Measurements from ENCODE around the gene SLC10A7. TPM values are rescaled to one million over a fixed set of nuclear protein-coding genes. Genes with fewer than 3 reads are reported as not detected.
A peak's percentile ranks its signal among the peaks of the same experiment; 100 is the strongest.

SLC10A7 gene
- total and polyA plus RNA-seq, 4 donors = 7.3 to 25.6 (median 15.5) TPM

DNA sequence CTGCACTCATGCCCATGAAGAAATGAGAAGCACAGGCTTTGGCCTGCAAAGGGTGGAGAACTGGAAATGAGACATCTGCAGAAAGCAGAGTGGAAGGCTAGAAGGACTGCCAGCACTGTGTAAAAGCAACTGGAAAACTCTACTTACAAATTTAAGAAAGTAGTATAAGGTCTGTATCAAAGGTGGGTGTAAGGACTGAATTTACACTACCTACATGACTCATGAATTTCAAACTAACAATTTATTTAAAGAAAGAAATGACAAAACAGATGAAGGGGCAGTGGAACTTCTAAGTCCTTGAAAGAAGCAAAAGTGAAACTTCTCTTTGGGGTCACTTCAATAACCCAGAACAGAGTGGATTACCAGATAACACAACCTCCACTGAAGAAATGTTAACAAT is 71.2 kb downstream of the SLC10A7 start:
- no peak for DNase-seq (ENCODE audit: low read depth in 4 of 6, low spot score in 6 of 6)
- Histone ChIP-seq H3K4me1 (ENCODE audit: control insufficient read depth, insufficient read depth, low read length) (no peaks in the 10 kb centered on the region), H3K36me3 (ENCODE audit: control insufficient read depth, insufficient read depth, low read length) (no peaks in the 10 kb centered on the region), H3K27ac (ENCODE audit: low read depth, low read length) (no peak overlapping the region), H3K9me3 (ENCODE audit: control insufficient read depth, insufficient read depth, low read length) (peaks cover 3% of the 10 kb centered on the region), H3K4me3 (ENCODE audit: low read depth, low read length) (no peak overlapping the region), H3K27me3 (ENCODE audit: control insufficient read depth, insufficient read depth, low read length) (no peaks in the 10 kb centered on the region)

DNA sequence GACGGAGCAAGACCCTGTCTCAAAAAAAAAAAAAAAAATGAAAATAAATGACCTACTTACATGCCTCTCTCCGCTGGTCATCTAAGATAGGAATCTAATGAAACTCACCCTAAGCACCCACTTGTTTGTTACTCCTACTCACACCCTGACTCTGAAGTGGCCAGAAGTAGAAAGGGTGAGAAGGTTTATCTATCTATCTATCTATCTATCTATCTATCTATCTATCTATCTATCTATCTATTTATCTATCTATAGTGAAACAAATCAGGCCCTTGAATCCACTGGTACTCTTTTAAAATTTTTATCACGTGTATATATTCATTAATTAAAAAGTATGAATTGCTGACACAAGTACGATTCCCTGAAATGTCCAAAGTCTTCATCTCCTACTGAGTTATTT is 75.2 kb downstream of the SLC10A7 start:
- no peak overlapping the region for H3K27ac ChIP-seq (ENCODE audit: low read depth, low read length)
- peaks cover 2% of the 10 kb centered on the region for H3K36me3 ChIP-seq (ENCODE audit: control insufficient read depth, insufficient read depth, low read length)
- H3K27me3 ChIP-seq (ENCODE audit: control insufficient read depth, insufficient read depth, low read length) = no peaks in the 10 kb centered on the region
- no peak overlapping the region for H3K4me3 ChIP-seq (ENCODE audit: low read depth, low read length)
- no peaks in the 10 kb centered on the region for H3K4me1 ChIP-seq (ENCODE audit: control insufficient read depth, insufficient read depth, low read length)
- peaks cover 4% of the 10 kb centered on the region for H3K9me3 ChIP-seq (ENCODE audit: control insufficient read depth, insufficient read depth, low read length)
- WGBS (ENCODE audit: insufficient coverage) = no CpG with 5 or more reads among the region's 4 CpGs
- DNase-seq (ENCODE audit: low read depth in 4 of 6, low spot score in 6 of 6) = no peak

DNA sequence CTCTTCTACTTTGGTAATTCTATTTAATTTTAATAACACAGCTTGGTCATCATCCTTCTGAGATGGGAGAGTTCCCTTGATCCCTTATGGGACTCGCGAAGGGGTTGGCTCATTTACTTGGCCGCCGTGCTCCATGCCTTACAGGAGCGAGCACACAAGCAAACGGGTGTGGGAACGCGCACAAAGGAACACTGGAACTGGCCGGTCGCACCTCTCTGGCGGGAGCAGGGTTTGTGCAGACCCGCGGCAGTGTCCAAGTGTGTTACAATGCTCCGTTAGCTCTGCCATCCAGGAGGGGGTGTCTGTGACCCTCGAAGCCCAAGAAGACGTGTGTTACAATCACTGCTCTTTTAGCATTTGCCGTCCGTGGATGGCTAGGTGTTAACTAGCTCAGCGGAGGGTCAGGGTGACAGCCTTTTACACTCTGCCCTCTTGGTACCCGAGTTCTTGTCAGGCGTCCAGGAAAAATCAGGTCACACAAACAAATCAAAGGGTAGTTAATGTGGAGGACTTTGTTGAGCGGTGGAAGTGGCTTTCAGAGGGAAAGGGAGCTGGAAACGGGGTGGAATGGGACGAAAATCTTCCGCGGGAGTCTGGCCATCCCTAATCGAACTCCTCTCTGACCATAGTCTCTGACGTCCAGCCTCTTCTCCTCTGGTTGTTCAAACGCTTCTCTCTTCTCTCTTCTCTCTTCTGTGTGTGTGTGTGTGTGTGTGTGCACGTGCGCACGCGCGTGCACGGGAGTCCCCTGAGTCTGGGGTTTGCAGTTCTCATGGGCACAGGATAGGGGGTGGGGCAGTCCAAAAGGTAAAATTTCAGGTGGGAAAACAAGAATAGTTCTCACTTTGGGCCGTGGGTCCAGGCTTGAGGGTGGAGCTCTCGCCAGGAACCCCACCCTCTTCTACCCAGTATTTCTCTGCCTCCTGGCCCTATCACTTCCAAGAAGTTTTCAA is 76.3 kb downstream of the SLC10A7 start:
- WGBS (ENCODE audit: insufficient coverage) = 95% methylated on average over 25 of the region's 37 CpGs
- Histone ChIP-seq H3K4me3 (ENCODE audit: low read depth, low read length) (no peak overlapping the region), H3K4me1 (ENCODE audit: control insufficient read depth, insufficient read depth, low read length) (no peaks in the 10 kb centered on the region), H3K9me3 (ENCODE audit: control insufficient read depth, insufficient read depth, low read length) (peaks cover 1% of the 10 kb centered on the region), H3K27me3 (ENCODE audit: control insufficient read depth, insufficient read depth, low read length) (no peaks in the 10 kb centered on the region), H3K27ac (ENCODE audit: low read depth, low read length) (no peak overlapping the region), H3K36me3 (ENCODE audit: control insufficient read depth, insufficient read depth, low read length) (peaks cover 2% of the 10 kb centered on the region)
- no peak for DNase-seq (ENCODE audit: low read depth in 4 of 6, low spot score in 6 of 6)

DNA sequence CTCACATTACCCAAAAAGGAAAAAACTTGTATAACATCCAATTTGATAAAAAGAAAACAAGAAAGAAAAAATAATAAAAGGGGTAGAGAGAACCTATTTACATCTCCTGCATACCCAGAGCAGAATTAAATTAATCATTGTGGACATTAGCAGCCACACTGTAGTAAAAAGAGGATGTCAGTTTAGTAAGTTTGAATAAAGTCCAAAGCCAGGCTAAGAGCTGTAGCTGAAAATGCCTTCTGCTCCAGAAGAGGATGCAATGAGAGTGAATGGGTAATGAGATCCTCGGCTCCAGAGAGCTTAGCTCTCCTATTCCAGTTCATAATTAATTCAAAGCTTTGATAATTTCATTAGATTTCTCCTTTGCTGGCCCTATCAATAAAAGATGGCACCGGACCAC is 78.2 kb downstream of the SLC10A7 start:
- H3K4me3 ChIP-seq (ENCODE audit: low read depth, low read length) = no peak overlapping the region
- H3K27ac ChIP-seq (ENCODE audit: low read depth, low read length) = no peak overlapping the region
- H3K36me3 ChIP-seq (ENCODE audit: control insufficient read depth, insufficient read depth, low read length) = peaks cover 2% of the 10 kb centered on the region
- WGBS (ENCODE audit: insufficient coverage) = no CpG with 5 or more reads among the region's 2 CpGs
- H3K27me3 ChIP-seq (ENCODE audit: control insufficient read depth, insufficient read depth, low read length) = no peaks in the 10 kb centered on the region
- DNase-seq (ENCODE audit: low read depth in 4 of 6, low spot score in 6 of 6) = peak in 2 of 6 donors; percentile 12 to 17
- H3K4me1 ChIP-seq (ENCODE audit: control insufficient read depth, insufficient read depth, low read length) = no peaks in the 10 kb centered on the region
- H3K9me3 ChIP-seq (ENCODE audit: control insufficient read depth, insufficient read depth, low read length) = peaks cover 1% of the 10 kb centered on the region

DNA sequence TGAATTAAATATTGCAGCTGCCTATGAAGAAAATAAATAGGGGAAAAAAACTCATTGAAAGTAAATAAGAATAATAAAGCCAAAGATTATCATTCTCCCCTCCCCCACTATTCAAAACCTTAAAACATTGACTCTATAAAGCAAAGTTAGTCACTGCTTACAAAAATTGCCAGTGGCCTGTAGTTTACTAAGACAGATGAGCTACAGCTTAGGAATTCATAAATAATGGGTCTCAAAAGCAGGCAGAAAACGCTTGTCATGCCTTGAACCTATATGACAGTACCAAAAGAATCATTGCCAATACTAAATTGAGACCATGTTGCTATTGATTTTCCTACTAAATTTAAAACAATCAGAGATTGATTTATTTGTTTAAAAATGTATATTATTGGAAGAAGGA is 78.9 kb downstream of the SLC10A7 start:
- peaks cover 1% of the 10 kb centered on the region for H3K9me3 ChIP-seq (ENCODE audit: control insufficient read depth, insufficient read depth, low read length)
- no CpG with 5 or more reads among the region's 1 CpG for WGBS (ENCODE audit: insufficient coverage)
- H3K27me3 ChIP-seq (ENCODE audit: control insufficient read depth, insufficient read depth, low read length) = no peaks in the 10 kb centered on the region
- no peak overlapping the region for H3K27ac ChIP-seq (ENCODE audit: low read depth, low read length)
- H3K4me1 ChIP-seq (ENCODE audit: control insufficient read depth, insufficient read depth, low read length) = no peaks in the 10 kb centered on the region
- peaks cover 2% of the 10 kb centered on the region for H3K36me3 ChIP-seq (ENCODE audit: control insufficient read depth, insufficient read depth, low read length)
- no peak overlapping the region for H3K4me3 ChIP-seq (ENCODE audit: low read depth, low read length)
- no peak for DNase-seq (ENCODE audit: low read depth in 4 of 6, low spot score in 6 of 6)

DNA sequence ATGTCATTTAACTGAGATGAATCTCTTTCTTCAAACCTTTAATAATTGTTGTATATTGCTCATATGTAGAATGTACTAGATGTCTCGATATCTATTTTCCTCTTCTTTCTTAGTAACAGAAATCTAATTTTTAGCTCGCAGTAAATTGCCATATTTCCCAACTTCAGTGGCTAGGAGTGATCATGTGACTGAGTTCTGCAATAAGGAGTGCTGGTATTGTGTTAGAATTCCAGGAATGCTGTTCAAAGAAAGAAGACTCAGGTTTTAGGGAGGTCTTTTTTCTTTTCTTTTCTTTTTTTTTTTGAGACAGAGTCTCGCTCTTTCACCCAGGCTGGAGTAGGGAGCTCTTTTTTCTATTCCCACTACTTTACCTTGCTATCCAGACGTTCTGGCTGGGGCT is 81.7 kb downstream of the SLC10A7 start:
- no peak for DNase-seq (ENCODE audit: low read depth in 4 of 6, low spot score in 6 of 6)
- Histone ChIP-seq H3K27me3 (ENCODE audit: control insufficient read depth, insufficient read depth, low read length) (no peaks in the 10 kb centered on the region), H3K4me3 (ENCODE audit: low read depth, low read length) (no peak overlapping the region), H3K4me1 (ENCODE audit: control insufficient read depth, insufficient read depth, low read length) (no peaks in the 10 kb centered on the region), H3K9me3 (ENCODE audit: control insufficient read depth, insufficient read depth, low read length) (peaks cover under 1% of the 10 kb centered on the region), H3K27ac (ENCODE audit: low read depth, low read length) (no peak overlapping the region), H3K36me3 (ENCODE audit: control insufficient read depth, insufficient read depth, low read length) (no peaks in the 10 kb centered on the region)
- WGBS (ENCODE audit: insufficient coverage) = no CpG with 5 or more reads among the region's 4 CpGs

DNA sequence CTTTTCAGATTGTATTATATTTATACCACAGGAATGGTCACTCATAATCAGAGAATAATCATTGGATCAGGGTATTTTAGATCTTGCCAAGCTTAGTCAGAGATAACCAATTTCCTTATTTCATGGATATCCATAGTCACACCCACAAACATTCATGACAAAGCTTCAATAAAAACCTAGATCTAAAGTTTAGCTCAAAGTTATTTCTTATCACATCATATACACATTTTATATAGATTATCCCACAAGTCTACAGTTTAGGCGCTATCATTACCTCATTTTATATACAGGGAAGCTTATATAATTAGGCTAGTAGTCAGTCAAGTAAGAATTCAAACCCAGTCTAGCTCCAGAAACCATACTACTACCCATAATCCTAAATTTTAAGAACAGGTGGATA is 82.3 kb downstream of the SLC10A7 start:
- whole genome bisulfite sequencing (ENCODE audit: insufficient coverage) = no CpG with 5 or more reads among the region's 1 CpG
- Histone ChIP-seq H3K4me1 (ENCODE audit: control insufficient read depth, insufficient read depth, low read length) (no peaks in the 10 kb centered on the region), H3K9me3 (ENCODE audit: control insufficient read depth, insufficient read depth, low read length) (no peaks in the 10 kb centered on the region), H3K36me3 (ENCODE audit: control insufficient read depth, insufficient read depth, low read length) (no peaks in the 10 kb centered on the region), H3K4me3 (ENCODE audit: low read depth, low read length) (no peak overlapping the region), H3K27ac (ENCODE audit: low read depth, low read length) (no peak overlapping the region), H3K27me3 (ENCODE audit: control insufficient read depth, insufficient read depth, low read length) (no peaks in the 10 kb centered on the region)
- no peak for DNase-seq (ENCODE audit: low read depth in 4 of 6, low spot score in 6 of 6)

DNA sequence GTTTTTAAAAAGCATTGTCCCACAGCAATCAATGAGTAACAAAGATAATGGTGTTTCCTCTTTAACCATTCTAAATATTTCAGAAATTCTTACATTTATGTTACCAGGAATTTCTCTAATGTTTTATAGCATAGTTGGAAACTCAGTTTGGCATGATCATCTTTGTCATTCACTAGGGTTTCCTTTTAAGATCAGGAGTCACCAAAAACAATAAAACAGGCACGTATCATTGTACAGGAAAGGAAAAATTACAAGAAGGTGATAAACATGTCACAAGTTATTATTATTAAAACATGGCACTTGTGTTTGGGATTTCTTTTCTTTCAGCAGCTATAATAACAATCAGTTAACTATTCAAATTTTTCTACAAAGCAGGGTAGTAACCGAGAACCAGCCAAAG is 84.0 kb downstream of the SLC10A7 start:
- Histone ChIP-seq H3K36me3 (ENCODE audit: control insufficient read depth, insufficient read depth, low read length) (no peaks in the 10 kb centered on the region), H3K9me3 (ENCODE audit: control insufficient read depth, insufficient read depth, low read length) (no peaks in the 10 kb centered on the region), H3K27ac (ENCODE audit: low read depth, low read length) (no peak overlapping the region), H3K4me3 (ENCODE audit: low read depth, low read length) (no peak overlapping the region), H3K27me3 (ENCODE audit: control insufficient read depth, insufficient read depth, low read length) (no peaks in the 10 kb centered on the region), H3K4me1 (ENCODE audit: control insufficient read depth, insufficient read depth, low read length) (no peaks in the 10 kb centered on the region)
- WGBS (ENCODE audit: insufficient coverage) = no CpG with 5 or more reads among the region's 2 CpGs
- no peak for DNase-seq (ENCODE audit: low read depth in 4 of 6, low spot score in 6 of 6)

DNA sequence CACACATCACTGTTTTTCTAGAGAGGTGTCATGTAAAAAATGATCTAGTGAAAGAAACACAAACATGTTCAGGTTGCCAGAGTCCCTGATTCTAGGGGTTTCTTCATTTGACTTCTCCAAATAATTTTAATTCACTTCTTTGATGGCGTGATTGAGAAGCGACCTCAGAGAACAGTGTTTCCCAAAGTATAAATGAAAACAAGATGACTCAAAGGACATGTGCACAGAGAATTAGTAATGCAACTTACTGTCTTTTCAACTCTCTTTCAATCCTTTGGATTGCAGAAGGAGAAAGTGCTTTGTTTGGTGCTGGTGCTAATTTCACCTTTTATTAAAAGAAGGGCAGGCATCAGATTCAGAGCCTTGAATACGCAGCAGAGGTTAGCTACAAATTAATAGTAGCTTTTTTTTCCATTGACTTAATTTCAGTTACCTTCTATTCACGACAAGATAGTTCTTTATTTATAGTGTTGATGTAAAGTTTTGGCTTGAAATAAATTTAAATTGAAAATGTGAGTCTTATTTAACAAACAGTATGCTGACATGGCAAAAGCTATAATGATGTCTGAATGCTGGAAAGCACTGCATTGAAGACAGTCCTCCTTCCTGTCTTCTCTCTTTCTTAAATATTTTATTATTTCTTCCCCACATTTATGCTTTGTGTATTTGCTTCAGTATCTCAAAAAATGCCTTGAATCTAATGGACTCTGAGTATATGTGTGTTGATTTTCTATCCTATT is 85.1 kb downstream of the SLC10A7 start:
- Histone ChIP-seq H3K27me3 (ENCODE audit: control insufficient read depth, insufficient read depth, low read length) (no peaks in the 10 kb centered on the region), H3K27ac (ENCODE audit: low read depth, low read length) (no peak overlapping the region), H3K36me3 (ENCODE audit: control insufficient read depth, insufficient read depth, low read length) (no peaks in the 10 kb centered on the region), H3K9me3 (ENCODE audit: control insufficient read depth, insufficient read depth, low read length) (no peaks in the 10 kb centered on the region), H3K4me1 (ENCODE audit: control insufficient read depth, insufficient read depth, low read length) (no peaks in the 10 kb centered on the region), H3K4me3 (ENCODE audit: low read depth, low read length) (no peak overlapping the region)
- no CpG with 5 or more reads among the region's 4 CpGs for WGBS (ENCODE audit: insufficient coverage)
- DNase-seq (ENCODE audit: low read depth in 4 of 6, low spot score in 6 of 6) = no peak

DNA sequence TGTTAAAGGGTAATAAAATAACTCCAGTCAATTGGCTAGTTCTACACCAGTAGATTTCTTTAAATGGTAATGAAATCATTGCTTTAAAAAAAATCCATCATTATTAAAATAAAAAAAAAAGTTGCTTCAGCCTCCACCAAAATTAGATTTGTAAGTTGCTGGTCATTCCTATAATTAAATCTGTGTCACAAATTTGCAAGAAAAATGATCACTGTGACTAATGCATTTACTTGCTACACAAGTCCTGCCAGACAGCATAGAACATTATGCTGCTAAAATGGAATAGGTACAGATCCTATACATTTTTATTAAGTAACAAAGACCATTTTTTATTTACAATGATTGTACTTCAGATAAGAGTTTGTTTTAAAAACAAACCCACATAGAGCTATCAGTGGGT is 85.8 kb downstream of the SLC10A7 start:
- H3K9me3 ChIP-seq (ENCODE audit: control insufficient read depth, insufficient read depth, low read length) = no peaks in the 10 kb centered on the region
- no peaks in the 10 kb centered on the region for H3K4me1 ChIP-seq (ENCODE audit: control insufficient read depth, insufficient read depth, low read length)
- no peak overlapping the region for H3K4me3 ChIP-seq (ENCODE audit: low read depth, low read length)
- no peak for DNase-seq (ENCODE audit: low read depth in 4 of 6, low spot score in 6 of 6)
- no peaks in the 10 kb centered on the region for H3K27me3 ChIP-seq (ENCODE audit: control insufficient read depth, insufficient read depth, low read length)
- H3K27ac ChIP-seq (ENCODE audit: low read depth, low read length) = no peak overlapping the region
- no peaks in the 10 kb centered on the region for H3K36me3 ChIP-seq (ENCODE audit: control insufficient read depth, insufficient read depth, low read length)
